ENCODE data around the gene NHLRC2.

Gene NHLRC2

DNA sequence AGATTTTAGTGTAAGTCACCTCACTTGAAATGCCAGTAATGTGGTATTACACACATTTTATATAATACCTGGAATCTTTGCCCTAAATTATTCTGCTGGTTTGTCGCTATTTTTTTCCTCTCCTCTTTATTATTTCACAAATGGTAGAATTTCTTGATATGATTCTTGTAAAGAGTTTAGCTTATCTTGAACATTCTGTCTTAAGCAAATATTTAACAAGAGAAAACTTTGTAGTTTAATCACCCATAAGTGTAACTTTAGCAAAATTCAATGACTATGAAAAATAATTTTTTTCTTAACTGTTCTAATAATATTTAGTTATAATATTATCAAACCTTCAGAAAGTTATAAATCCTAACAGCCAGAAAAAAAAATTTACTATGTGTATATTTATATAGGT lies 56.7 kb downstream of the NHLRC2 start:
- no peak for DNase-seq (ENCODE audit: low read depth in 2 of 2)

DNA sequence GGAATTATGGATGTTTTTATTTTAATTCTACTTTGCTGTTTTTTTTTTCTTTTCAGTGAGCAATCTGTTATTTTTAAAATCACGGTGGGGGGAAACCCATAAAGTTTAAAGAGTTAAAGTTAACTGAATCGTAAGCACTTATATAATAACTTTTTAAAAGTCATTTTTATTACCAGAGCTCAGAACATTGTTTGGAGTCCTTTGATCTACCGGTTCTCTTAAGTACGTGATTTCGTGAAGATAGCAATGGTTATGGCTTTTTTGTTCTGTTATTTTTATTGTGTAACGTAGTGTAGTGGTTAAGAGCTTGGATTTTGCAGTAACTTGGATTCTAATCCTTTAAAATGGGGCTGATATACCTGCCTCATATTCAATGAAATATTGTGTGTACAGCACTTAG lies 57.4 kb downstream of the NHLRC2 start:
- DNase-seq (ENCODE audit: low read depth in 2 of 2), result no peak

DNA sequence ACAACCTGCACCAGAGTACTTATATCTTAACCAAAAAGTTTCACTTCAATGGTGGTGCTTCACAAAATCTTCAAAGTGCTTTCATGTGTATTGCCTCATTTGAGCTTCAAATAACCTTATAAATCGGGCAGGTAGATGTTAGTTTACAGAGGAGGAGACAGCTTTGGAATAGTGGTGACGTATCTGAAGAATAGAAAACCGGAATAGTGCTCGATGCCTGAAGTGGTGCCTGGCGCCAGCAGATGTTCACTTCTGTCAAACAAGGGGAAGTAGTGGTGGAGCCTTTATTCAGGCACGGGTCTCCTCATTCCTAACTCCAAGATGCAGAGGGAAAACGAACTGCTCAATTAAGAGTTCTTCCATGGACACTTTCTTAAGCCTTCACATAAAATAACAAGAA lies 58.1 kb downstream of the NHLRC2 start:
- DNase-seq (ENCODE audit: low read depth in 2 of 2), result no peak

DNA sequence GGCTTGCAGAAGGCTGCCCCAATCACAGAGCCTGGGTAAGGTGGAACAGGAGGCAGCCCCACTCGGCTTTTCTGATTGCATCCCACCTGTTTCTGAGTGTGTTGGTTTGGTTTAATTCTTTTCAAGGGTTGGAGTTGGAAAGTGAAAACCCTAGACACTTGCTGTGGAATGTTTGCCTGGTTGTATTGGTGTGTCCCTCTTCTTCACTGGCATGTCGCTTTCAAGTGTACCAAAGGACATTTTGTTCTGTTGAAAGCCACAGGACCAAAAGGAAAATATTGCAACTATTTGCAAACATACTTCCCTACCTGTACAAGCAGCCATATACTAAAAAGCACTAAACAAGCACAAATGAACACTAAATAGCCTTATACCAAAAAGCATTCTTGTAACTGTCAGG lies 60.5 kb downstream of the NHLRC2 start:
- DNase-seq (ENCODE audit: low read depth in 2 of 2), result no peak

DNA sequence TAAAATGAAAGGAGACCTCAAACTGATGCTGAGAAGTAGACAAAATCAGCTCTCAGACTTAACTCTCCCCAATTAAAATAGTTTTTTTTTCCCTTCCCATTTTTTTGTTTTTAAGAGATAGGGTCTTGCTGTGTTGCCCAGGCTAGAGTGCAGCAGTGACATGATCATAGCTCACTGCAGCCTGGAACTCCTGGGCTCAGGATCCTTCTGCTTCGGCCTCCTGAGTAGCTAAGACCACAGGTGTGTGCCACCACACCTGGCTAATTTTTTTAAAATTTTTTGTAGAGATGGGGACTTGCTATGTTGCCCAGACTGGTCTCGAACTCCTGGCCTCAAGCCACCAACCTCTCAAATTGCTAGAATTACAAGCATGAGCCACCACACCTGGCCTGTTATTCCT lies 61.1 kb downstream of the NHLRC2 start:
- DNase-seq (ENCODE audit: low read depth in 2 of 2), result no peak

DNA sequence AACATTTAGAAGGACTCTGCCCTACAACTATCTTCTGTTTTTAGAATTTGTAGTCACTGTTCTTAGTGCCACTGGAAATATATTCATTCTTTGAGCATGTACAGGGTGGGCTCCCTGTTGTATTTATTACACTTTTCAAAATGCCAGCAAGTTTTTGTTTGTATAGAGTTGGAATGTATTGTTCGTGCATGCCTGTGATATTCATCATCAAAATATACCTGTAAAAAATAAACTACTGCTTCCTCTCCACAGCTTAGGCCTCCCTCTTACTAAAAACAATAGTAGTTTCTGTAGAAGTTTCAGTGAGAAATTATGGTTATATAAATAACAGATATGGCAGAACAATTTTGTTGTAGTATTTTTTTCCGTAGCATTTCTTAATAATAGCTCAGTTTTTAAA lies 61.6 kb downstream of the NHLRC2 start:
- no peak for DNase-seq (ENCODE audit: low read depth in 2 of 2)

DNA sequence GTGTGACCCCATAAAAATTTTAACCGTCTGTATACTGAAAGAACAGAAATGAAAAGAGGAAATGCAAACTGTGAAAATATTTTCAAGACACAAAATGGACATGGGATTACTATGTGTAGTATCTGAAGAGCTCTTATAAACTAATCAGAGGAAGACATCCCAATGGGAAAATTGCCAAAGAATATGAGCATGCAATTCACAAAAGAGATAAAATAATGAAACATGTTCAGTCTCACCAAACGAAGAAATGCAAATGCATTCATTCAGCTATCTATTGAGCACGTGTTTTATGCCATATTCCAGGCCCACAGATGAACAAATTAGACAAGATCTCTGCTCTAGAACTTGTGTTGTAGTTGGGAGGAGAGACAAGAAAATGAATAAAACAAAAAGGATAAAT lies 63.2 kb downstream of the NHLRC2 start:
- no peak for DNase-seq (ENCODE audit: low read depth in 2 of 2)

DNA sequence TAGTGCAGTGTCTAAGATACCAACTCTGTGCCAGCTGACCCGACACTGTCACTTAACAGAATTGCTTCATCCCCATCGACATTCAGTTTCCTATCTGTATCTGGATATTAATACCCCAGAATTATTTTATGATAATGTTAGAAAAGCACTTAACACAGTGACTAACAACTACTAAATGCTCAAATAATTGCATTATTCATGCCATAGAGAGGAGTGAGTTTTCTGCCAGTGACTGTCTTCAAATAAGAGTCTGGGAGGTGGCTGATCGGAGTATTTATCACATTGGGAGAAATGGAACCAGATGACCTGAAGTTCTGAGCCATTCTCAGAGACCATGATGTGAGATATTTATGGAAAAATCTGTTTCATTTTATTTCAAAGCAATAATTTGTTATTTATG lies 65.7 kb downstream of the NHLRC2 start:
- no peak for DNase-seq (ENCODE audit: low read depth in 2 of 2)

DNA sequence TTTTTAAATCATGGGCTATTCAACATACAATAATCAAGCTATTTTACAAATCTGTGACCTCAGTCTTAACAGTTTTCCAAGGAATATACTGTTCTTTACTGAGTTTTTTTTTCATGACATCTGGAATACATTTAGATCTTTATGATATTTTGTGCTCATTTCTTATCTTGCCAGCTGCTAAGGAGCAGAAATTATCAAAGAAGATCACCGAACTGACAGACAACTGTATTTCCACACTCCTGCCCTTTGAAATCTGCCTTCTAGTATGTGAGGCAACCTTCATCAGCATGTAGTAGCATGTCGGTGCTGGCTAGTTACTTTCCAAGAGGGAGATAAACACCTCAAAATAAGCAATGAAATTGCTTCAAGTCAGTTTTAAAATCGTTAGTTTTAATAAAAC lies 66.4 kb downstream of the NHLRC2 start:
- no peak for DNase-seq (ENCODE audit: low read depth in 2 of 2)

DNA sequence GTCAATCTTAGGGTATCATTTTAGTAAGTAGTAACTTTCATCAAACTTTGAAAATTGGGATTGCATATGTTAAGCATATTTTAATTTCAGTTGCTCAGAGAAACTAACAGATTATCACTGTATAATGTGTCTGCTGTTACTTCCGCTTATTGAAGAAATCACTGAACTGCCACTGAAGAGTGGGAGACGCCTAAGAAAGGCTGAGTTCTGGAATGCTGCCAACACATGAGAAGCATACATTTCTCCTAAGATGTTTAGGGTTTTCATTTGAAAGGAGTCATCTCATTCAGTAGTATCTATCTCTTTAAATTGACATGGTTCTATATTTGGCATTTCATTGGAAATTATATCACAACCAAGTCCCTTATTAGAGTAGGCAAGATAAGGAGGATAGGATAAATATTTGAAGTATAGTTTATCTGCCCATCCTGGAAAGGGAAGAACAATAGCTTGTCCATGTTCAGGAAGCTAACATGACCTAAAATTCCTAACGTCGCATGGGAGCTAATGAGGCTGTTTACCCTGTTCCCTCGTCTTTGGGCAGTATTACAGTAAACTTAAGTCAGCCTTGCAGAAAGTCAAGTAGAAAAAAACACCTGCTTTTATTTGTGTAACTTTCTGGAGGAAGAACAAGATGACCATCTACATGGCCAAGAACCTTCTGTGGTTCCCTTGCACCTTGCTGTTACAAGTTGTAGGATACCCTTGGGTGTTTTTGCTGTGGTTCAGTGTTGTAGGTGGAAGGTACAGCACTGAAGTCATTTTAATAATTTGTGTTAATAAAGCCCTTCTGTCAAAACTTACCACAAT lies 67.3 kb downstream of the NHLRC2 start:
- DNase-seq (ENCODE audit: low read depth in 2 of 2), result no peak

DNA sequence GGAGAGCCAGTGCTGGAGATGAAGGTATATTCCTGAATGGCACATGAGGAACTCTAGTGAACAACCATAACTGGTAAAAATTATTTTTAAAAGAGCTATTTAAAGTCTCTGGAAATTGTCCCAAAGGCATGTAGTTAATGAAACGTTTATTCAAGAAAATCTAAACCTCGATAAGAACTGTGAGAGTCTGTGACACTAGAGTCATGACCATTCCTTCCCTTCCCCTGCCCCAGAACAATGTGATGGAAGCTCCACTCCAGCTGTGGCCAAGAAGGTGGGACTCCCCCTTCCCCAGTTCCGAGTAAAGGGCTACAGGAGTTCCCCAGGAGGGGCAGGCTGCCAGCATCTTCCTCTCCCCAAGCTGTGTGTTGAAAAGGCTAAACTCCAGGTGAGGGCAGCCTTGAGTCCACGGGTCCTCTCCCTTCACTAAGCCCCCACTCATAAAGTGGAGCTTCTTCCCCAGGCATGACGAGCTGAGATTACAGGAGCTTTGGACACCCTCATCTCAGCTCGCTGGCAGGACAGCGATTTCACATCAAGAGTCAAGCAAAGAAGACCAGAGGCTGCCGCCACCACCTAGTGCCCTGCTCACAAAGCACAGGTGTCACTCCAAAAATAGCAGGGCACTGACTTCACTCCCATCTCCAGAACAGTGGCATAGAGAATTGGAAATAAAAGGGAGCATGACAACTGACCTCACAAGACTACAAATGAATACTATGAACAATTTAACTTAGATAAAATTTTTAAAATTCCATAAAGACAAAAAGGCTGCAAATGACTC lies 68.5 kb downstream of the NHLRC2 start:
- no peak for DNase-seq (ENCODE audit: low read depth in 2 of 2)

DNA sequence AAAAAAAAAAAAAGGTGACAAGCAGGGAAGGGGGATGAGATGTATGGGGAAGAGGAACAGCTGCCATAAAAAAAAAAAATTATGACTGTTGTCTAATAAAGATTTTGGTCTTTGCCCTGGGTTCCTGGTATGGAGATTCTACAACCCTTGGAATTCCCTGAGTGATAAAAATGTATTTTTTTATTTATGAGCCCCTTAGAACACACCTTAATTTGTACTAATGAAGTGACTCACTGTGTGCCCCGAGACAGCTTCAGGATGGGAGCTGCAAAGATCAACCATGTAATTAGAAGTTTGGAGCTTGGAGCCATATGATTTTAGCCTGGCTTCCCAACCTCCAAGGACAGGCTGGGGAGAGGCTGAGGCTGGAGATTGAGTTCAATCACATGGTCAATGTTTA lies 69.7 kb downstream of the NHLRC2 start:
- DNase-seq (ENCODE audit: low read depth in 2 of 2), result no peak

DNA sequence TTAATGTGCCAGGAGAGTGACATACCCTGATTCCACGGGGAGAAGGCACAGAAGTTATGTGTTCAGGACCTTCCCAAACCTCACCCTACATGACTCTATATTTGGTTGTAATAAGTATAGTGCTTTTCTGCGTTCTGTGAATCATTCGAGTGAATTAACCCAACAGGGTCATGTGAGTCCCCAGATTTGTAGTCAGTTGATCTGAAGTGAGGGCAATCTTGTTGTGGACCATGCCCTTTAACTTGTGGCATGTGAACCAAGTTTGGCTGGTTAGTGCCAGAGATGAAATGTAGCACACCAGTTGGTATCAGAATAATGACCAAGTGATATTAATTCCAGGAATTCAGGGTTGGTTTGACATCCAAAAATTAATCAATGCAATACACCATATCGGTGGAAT lies 70.2 kb downstream of the NHLRC2 start:
- no peak for DNase-seq (ENCODE audit: low read depth in 2 of 2)

DNA sequence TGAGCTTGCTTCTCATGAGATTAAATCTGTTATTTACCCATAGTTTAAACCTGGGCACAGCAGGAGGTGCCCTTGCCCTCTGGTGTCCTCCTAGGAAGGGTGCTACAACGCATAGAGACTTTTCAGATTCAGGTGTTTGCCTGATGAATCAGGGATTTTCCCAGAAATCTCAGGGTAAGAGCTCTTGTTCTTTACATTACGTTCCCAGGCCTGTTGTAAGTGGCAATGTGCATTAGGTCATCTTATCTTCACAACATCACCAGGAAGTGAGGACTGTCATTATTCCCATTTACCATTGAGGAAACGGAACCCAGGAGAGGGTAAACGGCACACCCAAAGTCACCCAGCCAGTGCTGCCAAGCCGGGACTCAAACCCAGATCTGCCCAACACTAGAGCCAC lies 73.0 kb downstream of the NHLRC2 start:
- no peak for DNase-seq (ENCODE audit: low read depth in 2 of 2)

DNA sequence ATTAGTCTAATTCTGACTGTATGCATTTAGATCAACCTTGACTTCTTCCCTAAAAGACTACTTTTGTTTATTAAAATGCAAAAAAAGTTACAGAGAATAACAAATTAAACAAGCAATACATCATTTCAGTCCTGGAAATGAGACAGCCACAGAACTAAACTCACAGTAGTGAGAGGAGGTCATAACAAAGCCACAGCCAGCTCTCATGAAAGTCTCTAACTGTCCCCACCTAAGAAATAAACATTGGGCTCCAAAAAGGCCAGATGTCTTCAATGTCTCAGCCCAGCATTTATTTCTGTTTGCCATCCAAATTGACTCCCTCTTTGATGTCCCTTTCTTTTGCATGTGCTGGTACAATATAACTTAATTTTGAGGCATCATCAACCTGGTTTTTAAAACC lies 74.4 kb downstream of the NHLRC2 start:
- DNase-seq (ENCODE audit: low read depth in 2 of 2), result no peak

DNA sequence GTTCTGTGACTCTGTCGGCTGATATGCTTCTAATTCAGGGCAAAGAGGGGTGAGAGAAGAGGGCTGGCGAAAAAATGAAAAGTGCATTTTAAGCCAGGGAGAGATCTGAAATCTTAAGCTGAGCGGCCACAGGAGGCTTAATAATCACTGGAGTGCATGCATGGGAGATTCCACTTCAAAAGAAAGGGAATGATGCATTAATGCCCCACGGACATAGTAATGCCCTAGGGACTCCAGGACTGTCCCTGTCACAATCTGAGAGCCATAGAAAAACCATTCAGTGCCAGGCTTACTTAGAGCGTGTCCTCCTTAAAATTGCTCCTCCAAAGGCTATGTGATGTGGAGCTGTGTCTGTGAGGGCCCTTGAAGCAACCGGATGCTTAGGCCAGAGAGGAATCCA lies 75.1 kb downstream of the NHLRC2 start:
- no peak for DNase-seq (ENCODE audit: low read depth in 2 of 2)

DNA sequence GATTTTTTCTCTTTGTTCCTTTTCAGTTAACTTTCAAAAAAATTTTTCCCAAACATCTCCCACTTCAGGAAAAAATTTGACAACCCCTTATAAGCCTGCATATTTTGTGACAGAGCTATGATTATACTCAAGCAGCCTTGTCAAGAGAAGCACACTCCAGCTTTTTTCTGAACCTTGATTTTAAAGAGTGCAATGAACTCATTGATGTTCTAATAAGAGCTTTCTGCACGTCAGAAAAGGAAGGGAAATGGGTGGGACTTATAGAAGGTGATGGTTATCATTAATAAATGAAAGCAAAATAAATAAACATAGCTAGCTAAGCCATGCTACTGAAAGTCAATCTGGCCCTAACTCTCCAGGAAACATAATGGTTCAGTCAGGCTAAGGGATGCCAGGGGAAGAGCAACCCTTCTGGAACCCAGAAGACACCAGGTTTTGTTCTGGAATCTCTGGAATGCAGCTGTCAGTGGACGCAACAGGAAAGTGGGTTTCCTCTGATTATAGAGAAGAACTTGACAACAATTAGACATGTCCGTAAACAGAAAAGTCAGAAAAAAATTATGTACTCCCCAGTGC lies 76.1 kb downstream of the NHLRC2 start:
- no peak for DNase-seq (ENCODE audit: low read depth in 2 of 2)

DNA sequence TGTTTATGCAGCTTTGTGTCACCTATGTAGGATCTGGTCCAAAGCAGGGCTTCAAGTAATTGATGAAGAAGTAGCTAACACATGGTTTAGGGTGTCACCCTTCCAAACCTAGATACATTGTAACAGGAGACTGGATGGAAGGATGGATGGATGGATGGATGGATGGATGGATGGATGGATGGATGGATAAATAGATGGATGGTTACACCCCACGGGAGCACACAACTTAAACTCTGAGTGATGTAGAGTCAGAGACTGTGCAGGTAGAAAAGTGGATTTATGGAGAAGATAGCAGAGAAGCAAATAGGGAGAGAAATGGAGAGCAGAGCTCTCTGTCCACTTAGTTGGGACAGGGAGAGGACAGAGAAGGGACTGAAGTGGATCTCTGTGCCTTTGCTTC lies 78.4 kb downstream of the NHLRC2 start:
- no peak for DNase-seq (ENCODE audit: low read depth in 2 of 2)

DNA sequence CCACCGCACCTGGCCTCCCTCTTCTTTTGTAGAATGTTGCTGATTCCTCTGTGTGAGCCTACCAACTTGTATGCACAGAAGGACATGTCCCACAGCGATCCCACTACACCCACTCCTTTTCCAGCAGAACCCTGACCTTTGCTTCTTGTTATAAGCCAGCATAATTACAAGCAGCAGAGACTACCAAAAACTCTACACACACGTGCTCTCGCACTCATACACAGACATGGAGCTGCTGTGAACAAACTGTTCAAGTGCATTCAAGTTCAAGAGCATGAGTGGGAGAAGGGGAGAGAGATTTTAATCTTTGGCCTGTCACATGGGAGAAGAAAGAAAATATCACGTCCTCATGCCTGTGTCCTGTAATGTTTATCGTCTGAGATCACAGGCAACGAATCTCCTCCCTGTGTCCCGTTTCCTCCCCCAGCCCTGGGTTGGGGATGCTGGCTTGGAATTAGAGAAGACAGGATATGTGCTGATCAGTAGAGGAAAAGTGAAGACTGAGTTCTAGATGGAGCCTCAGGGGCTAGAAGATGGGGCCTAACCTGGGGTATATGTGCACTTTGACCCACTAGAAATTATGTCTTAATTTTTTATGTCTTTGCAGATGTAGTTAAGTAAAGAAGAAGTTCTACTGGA lies 79.6 kb downstream of the NHLRC2 start:
- no peak for DNase-seq (ENCODE audit: low read depth in 2 of 2)

DNA sequence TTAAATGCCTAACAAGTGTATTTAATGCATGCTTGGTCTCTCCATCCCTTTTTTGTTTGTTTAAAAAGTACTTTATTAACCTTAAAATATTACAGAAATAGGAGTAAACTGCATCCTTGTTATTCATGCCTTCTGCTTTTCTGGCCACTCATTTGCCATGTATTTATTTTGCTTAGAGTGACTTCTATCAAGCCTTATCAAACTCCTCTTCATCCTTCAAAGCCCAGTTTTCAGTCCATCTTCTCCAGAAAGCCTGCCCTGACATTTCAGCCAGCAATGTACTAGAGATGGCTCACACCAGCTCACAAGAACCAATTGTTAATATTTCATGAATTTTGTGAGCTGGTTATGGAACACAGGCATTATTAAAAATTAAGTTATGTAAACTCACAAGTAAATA lies 82.8 kb downstream of the NHLRC2 start:
- no peak for DNase-seq (ENCODE audit: low read depth in 2 of 2)

DNA sequence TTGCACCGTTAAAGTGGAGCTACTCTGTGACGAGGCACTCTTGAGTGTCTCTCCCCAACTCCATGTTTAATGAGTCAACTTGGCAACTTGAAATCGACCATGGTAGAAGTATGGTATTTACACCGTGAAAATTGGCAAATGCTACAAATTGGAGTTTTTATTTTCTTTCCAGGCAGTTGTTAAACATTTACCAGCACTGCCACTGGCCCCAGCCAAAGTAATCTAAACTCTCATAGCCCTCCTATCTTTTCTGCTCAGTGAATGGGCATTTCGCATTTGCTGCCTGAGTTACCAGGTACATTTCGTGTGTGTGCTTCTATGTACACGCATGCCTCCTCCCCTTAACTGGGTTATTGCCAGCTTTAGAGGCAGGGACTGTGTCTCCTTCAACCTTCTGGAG lies 83.3 kb downstream of the NHLRC2 start:
- no peak for DNase-seq (ENCODE audit: low read depth in 2 of 2)

DNA sequence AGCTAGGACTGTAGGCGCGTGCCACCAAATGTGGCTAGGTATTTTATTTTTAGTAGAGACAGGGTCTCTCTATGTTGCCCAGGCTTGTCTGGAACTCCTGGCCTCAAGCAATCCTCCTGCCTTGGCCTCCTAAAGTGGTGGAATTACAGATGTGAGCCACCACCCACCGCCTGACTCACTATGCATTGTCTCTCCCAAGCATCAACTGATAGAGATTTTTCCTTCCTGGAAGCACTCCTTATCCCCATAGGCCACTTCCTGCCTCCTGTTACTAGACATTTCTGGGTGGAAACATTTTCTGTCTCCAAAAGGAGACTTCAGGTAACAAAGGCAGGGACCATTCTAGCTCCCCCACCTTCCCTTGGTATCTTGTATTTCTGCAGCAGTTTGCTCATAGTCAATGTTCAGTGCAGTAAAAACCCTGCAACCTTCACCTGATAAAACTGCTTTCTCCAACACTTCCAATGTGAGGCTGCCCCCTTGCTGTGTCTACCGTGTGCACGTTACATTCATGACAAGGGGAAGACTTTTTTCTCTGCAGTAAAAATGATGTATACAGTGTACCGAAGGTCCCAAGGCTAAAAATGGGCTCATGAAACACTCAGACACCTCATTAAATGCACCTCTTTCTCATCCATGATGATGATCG lies 84.9 kb downstream of the NHLRC2 start:
- no peak for DNase-seq (ENCODE audit: low read depth in 2 of 2)

All from fibroblast of skin of left biceps (primary cell).